ENCODE measurements around the gene FNDC3B. TPM values are rescaled to one million over a fixed set of nuclear protein-coding genes. Genes with fewer than 3 reads are reported as not detected.
A peak's percentile ranks its signal among the peaks of the same experiment; 100 is the strongest.
"Not testable (repeated sequence)": the region's sequence is repeated elsewhere in the genome, so short reads cannot be mapped to it uniquely, and the experiment has no call there.

FNDC3B gene
- total RNA-seq, 1 donor from 2014 or later = 64.4 TPM

- no peak for ATAC-seq
Measured at GRCh38 chr3:172029425-172030098, 9.8 kb upstream of the FNDC3B start.

GRCh38 chr3:172030181-172030580 is 9.2 kb upstream of the FNDC3B start:
- intact Hi-C loops (cut with micrococcal nuclease) = loop anchor here (10.0 kb wide), 1 partner anchor 315 kb away; no protein-coding TSS in a partner anchor
- ATAC-seq = no peak
- no peak for DNase-seq

More at GRCh38 chr3:172029425-172030098, 9.8 kb upstream of the FNDC3B start:
- intact Hi-C loops (cut with micrococcal nuclease) = loop anchor here (10.0 kb wide), 1 partner anchor 315 kb away; no protein-coding TSS in a partner anchor
- no peak for DNase-seq

DNA sequence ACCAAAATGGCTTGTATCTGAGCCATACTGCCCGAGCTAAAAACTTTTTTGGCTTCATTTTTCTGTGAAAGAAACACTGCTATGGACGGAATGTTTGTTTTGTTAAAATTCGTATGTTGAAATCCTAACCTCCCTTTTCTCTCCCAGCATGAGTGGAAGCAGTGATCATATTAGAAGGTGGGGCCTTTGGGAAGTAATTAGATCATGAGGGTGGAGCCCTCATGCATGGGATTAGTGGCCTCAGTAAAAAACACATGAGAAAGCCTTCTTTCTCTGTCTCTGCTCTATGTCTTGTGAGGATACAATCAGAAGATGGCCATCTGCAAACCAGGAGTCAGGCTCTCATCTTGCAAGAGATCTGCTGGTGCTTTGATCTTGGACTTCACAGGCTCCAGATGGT is 7.4 kb upstream of the FNDC3B start:
- ATAC-seq = no peak
- intact Hi-C loops (cut with micrococcal nuclease) = loop anchor here (10.0 kb wide), 1 partner anchor 313 kb away; no protein-coding TSS in a partner anchor
- no peak for DNase-seq

- ATAC-seq = no peak
- no peak for DNase-seq
- intact Hi-C loops (cut with micrococcal nuclease) = loop anchor here (10.0 kb wide), 1 partner anchor 311 kb away; no protein-coding TSS in a partner anchor
Measured at GRCh38 chr3:172033396-172033795, 6.0 kb upstream of the FNDC3B start.

- DNase-seq = no peak
- intact Hi-C loops (cut with micrococcal nuclease) = loop anchor here (10.0 kb wide), 1 partner anchor 310 kb away; no protein-coding TSS in a partner anchor
- ATAC-seq = no peak
Measured at GRCh38 chr3:172034786-172035685, 4.3 kb upstream of the FNDC3B start.

GRCh38 chr3:172036541-172037215 is 2.7 kb upstream of the FNDC3B start:
- ATAC-seq = no peak
- no peak for DNase-seq
- intact Hi-C loops (cut with micrococcal nuclease) = loop anchor here (10.0 kb wide), 1 partner anchor 308 kb away; no protein-coding TSS in a partner anchor

DNA sequence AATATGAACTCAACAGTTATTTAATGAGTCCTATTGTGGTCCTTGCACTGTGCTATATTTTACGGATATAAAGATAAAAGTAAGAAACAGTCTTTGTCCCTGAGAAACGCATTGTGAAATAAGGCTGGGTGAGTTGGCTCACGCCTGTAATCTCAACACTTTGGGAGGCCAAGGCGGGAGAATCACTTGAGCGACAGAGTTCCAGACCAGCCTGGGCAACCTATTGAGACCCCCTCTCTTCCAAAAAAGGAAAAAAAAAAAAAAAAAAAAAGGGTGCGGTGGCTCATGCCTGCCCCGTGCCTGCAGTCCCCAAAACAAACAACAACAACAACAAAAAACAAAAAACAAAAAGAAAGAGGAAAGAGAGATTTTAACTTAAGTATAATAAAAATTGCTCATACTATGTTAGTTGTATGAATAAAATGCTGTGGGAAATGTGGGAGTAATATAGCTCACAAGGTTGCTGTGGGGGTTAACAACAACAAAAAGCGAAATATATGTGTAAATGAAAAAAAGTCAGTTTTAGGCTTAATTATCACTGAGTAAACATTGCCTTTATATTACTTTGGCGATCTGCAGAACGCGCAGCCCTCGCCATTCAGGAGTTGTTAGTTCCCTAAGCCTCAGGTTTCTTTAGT is 461 bp upstream of the FNDC3B start:
- ATAC-seq (no peak), DNase-seq (no peak)
- intact Hi-C loops (cut with micrococcal nuclease) = loop anchor here (10.0 kb wide), 1 partner anchor 306 kb away; no protein-coding TSS in a partner anchor

DNA sequence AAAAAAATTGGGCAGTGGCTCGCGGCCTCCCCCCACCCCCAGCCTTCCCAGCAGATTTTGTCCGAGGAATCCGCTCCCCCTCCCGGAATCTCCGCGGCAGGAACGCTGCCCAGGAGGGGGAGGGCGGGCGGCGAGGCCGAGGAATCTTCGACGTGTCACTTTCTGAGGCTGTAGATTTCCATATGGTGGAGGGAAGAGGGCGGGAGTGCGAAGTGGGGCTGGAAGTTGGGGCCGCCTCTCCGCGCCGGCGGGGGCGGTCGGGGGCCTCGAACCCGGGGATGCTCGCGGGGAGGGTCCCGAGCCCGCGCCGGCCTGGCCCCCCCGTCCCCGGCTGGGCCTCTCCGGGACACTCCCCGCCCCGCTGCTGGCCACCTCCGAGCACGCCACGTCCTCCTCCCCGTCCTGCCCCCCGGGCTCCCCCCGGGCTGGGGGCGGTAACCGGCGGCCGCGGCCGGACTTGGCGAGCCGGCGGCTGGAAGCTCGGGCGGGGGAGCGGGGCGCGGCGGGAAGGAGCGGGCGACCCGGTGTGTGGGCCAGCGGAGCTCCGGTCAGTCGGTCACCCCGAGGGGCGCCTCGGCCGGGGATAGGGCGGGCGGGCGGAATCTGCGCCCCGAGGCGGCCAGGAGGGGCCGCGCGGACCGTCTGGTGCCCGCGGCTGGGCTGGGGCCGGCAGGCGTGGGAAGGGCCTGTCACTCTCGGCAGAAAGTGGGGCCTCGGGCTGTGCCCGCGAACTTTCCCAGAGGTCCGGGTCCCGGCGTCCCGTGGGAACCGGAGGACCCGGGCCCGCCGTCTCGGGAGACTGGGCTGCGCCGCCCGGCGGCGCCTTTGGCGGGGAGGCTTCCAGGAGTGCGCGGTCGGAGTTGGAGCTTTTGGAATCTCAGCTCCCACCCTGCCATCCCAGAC is 951 bp downstream of the FNDC3B start:
- ATAC-seq (peak; percentile 89), DNase-seq (peak; percentile 92)
- intact Hi-C loops (cut with micrococcal nuclease) = loop anchor here (10.0 kb wide), 1 partner anchor 54 kb away; no protein-coding TSS in a partner anchor

DNA sequence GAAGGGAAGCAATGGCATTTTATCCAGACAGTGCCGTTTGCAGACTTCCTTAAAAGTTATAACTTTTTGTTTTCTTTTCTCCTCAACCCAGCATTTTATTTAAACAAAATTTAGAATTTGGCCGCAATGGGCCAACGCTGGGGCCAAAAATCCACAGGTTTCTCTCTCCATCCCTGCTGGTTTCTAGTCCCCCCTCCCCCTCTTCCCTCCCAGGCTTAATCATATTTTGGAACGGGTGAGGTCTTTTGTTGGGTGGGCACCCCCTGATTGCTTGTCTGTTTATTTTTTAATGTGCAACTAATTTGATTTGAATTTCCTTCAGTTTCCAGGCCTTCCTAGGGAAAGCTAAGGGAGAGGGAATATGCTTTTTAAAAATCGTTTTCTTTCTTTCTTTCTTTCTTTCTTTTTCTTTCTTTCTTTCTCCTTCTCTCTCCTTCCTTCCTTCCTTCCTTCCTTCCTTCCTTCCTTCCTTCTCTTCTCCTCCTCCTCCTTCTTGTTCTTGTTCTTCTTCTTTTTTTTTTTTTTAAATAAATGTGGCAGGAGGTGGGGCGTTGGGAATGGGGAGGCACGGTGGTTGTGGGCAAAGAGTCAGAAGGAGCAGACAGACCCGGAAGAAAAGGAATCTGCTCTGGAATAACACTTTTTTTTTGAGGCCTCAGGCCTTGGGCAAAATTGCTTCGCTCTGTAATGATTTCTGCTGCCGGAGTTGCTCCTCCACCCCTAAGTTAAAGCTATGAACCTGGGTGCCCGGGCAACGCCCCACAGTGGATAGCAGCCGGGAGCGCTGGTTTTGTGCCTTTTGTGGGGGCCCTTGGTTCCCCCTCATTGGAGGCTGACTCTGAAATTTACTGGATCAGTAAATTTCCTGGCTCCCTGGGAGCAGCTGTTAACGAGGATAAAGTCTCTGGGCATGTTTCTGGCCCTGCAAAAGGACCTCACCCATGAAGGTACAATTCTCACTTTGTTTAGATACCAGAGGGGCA is 1.9 kb downstream of the FNDC3B start:
- DNase-seq (peak; percentile 48), ATAC-seq (no peak)
- intact Hi-C loops (cut with micrococcal nuclease) = loop anchor here (10.0 kb wide), 1 partner anchor 54 kb away; no protein-coding TSS in a partner anchor

DNA sequence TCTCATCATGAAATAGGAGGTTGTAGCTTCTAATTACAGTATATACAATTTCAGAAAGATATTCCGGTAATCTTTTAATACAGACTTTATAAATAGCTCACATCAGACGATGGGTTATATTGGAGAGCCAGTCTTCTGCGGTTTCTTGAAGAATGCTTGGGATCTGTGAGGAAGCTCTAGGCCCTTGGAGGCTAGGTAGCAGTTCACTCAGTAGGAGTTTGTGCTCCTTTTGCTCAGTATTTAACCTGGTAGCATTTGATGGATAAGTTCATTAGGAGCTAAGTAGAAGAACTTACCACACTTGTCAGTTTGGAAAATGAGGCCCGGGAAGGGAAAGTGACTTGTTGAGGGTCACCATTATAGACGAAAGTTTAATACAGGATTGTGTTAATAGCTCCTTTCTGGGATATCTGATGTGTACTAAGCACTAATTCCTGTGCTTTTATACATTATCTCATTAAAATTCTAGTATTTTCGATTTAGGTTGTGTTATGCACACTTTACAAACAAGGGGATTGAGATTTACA is 2.8 kb downstream of the FNDC3B start:
- no peak for DNase-seq
- intact Hi-C loops (cut with micrococcal nuclease) = loop anchor here (10.0 kb wide), 1 partner anchor 53 kb away; no protein-coding TSS in a partner anchor
- no peak for ATAC-seq

GRCh38 chr3:172042663-172043179 is 3.3 kb downstream of the FNDC3B start:
- intact Hi-C loops (cut with micrococcal nuclease) = loop anchor here (10.0 kb wide), 1 partner anchor 52 kb away; no protein-coding TSS in a partner anchor
- DNase-seq, ATAC-seq: not testable (repeated sequence)

- ATAC-seq (no peak), DNase-seq (no peak)
- intact Hi-C loops (cut with micrococcal nuclease) = loop anchor here (10.0 kb wide), 1 partner anchor 52 kb away; no protein-coding TSS in a partner anchor
Measured at GRCh38 chr3:172043233-172043632, 3.9 kb downstream of the FNDC3B start.

DNA sequence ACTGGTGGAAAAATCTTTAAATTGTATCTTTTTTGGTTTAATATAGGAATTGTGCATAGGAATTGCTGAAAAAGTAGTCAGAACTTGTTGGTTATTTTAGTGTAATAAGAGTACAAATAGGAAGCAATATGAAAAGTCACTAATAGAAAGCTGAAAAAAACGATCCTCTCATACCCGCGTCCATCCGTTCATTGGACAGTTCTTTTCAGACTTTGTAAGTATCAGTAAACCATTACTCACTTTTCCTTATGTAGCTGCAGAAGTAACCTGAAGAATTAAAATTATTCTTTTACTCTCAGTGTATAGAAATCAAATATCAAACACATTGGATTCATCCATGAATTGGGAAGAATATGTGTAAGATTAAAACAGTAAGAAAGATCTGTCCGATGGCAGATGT is 4.4 kb downstream of the FNDC3B start:
- DNase-seq (no peak), ATAC-seq (no peak)
- intact Hi-C loops (cut with micrococcal nuclease) = loop anchor here (10.0 kb wide), 1 partner anchor 51 kb away; no protein-coding TSS in a partner anchor

GRCh38 chr3:172044833-172045585 is 5.6 kb downstream of the FNDC3B start:
- intact Hi-C loops (cut with micrococcal nuclease) = loop anchor here (10.0 kb wide), 1 partner anchor 50 kb away; no protein-coding TSS in a partner anchor
- ATAC-seq = no peak
- DNase-seq = no peak

All from left ventricle myocardium superior (tissue), 1 donor.